CD14-positive monocyte (primary cell): Measurements from ENCODE around the gene WDR19. TPM values are rescaled to one million over a fixed set of nuclear protein-coding genes. Genes with fewer than 3 reads are reported as not detected.

Experiments
- DNase-seq, 3 donors: peaks; one replicate each; pipeline ENCODE4 v3.0.0-alpha.2; 2011 to 2022
- H2AFZ ChIP-seq: 2 replicates; pipeline ENCODE4 v1.6.0; 2012; ENCODE audit warnings: mild to moderate bottlenecking, low read depth, low read length, inconsistent platforms; ENCODE audit not compliant: insufficient read depth, poor library complexity, severe bottlenecking
- H3K27ac ChIP-seq, 2 donors: 1 replicate in 1 of 2; 2 replicates in 1 of 2; pipeline ENCODE4 v1.5.1; 2012 to 2013; ENCODE audit warnings: low read length in 2 of 2, control low read depth in 1 of 2, inconsistent platforms in 1 of 2, low read depth in 1 of 2, mild to moderate bottlenecking in 1 of 2
- H3K27me3 ChIP-seq, 2 donors: one replicate each; pipeline versions ENCODE4 v1.6.0 to v1.6.1; 2011 to 2013; ENCODE audit warnings: low read length in 2 of 2; ENCODE audit not compliant: control insufficient read depth in 2 of 2, insufficient read depth in 2 of 2
- H3K36me3 ChIP-seq, 2 donors: replicated peaks in 1 of 2; 1 replicate in 1 of 2; 2 replicates in 1 of 2; pipeline versions ENCODE4 v1.5.1 to v1.6.1; 2012 to 2013; ENCODE audit warnings: low read length in 2 of 2, control low read depth in 1 of 2, inconsistent platforms in 1 of 2, mild to moderate bottlenecking in 1 of 2; ENCODE audit not compliant: insufficient read depth in 2 of 2, control insufficient read depth in 1 of 2
- H3K4me1 ChIP-seq, 2 donors: 1 replicate in 1 of 2; 2 replicates in 1 of 2; pipeline versions ENCODE4 v1.5.1 to v1.6.1; 2012 to 2013; ENCODE audit warnings: low read length in 2 of 2, control low read depth in 1 of 2, inconsistent platforms in 1 of 2, mild to moderate bottlenecking in 1 of 2, moderate library complexity in 1 of 2; ENCODE audit not compliant: insufficient read depth in 2 of 2, control insufficient read depth in 1 of 2
- H3K4me2 ChIP-seq: replicated peaks from 2 replicates; pipeline ENCODE3; 2012; ENCODE audit warnings: low read length, moderate library complexity, mild to moderate bottlenecking; ENCODE audit not compliant: poor library complexity, severe bottlenecking; ENCODE audit errors: extremely low read depth
- H3K4me3 ChIP-seq, 3 experiments: fragments of 200-600 bp in 1 of 3; sonication (generic) in 1 of 3; replicated peaks in 1 of 3; 1 replicate in 2 of 3; 2 replicates in 1 of 3; pipeline ENCODE4 v1.5.1; 2011 to 2013; ENCODE audit warnings: low read length in 3 of 3, mild to moderate bottlenecking in 3 of 3, control low read depth in 2 of 3, low read depth in 2 of 3, inconsistent platforms in 1 of 3, moderate library complexity in 1 of 3
- H3K79me2 ChIP-seq: 2 replicates; pipeline ENCODE4 v1.6.0; 2012; ENCODE audit warnings: mild to moderate bottlenecking, control low read depth, inconsistent platforms, low read length, moderate library complexity; ENCODE audit not compliant: insufficient read depth
- H3K9ac ChIP-seq: 2 replicates; pipeline ENCODE4 v1.6.0; 2017; ENCODE audit warnings: low read length, mild to moderate bottlenecking; ENCODE audit not compliant: insufficient read depth, poor library complexity, severe bottlenecking
- H3K9me3 ChIP-seq, 2 donors: replicated peaks in 1 of 2; 1 replicate in 1 of 2; 2 replicates in 1 of 2; pipeline versions ENCODE4 v1.5.1 to v1.6.1; 2012 to 2013; ENCODE audit warnings: low read length in 2 of 2, control low read depth in 1 of 2; ENCODE audit not compliant: control insufficient read depth in 1 of 2, insufficient read depth in 1 of 2
- H4K20me1 ChIP-seq: 2 replicates; pipeline ENCODE4 v1.6.0; 2012; ENCODE audit warnings: mild to moderate bottlenecking, low read length, control low read depth, moderate library complexity; ENCODE audit not compliant: insufficient read depth
- H3K27ac Mint-ChIP-seq, 7 donors: one replicate each; pipeline ENCODE4 v1.8.0; 2020; ENCODE audit warnings: mild to moderate bottlenecking in 7 of 7, mixed read lengths in 7 of 7, moderate library complexity in 6 of 7, inconsistent platforms in 2 of 7
- H3K27me3 Mint-ChIP-seq, 3 donors: one replicate each; pipeline ENCODE4 v1.8.0; 2021 to 2022; ENCODE audit warnings: low read depth in 3 of 3, mild to moderate bottlenecking in 3 of 3, mixed read lengths in 3 of 3, moderate library complexity in 3 of 3, inconsistent platforms in 1 of 3
- H3K36me3 Mint-ChIP-seq, 2 donors: one replicate each; pipeline ENCODE4 v1.8.0; 2020; ENCODE audit warnings: mixed read lengths in 2 of 2, inconsistent platforms in 1 of 2, mild to moderate bottlenecking in 1 of 2
- H3K4me1 Mint-ChIP-seq: one replicate; pipeline ENCODE4 v1.8.0; 2020; ENCODE audit warnings: mild to moderate bottlenecking, mixed read lengths
- H3K4me3 Mint-ChIP-seq, 2 donors: one replicate each; pipeline ENCODE4 v1.8.0; 2020; ENCODE audit warnings: mild to moderate bottlenecking in 2 of 2, mixed read lengths in 2 of 2, moderate library complexity in 1 of 2
- H3K9me3 Mint-ChIP-seq, 7 donors: one replicate each; pipeline ENCODE4 v1.8.0; 2020 to 2022; ENCODE audit warnings: mixed read lengths in 7 of 7, mild to moderate bottlenecking in 6 of 7, moderate library complexity in 6 of 7, inconsistent platforms in 2 of 7
- WGBS: methylation state at CpG from one replicate; pipeline ENCODE4 v1.1.5; 2013; ENCODE audit warnings: missing lambda C conversion rate; ENCODE audit not compliant: insufficient coverage; 5-methylcytosine and 5-hydroxymethylcytosine counted together
- intact Hi-C, 2 donors: fragments of 100-400 bp; cut with micrococcal nuclease; formaldehyde crosslinking; loops; one replicate each; pipeline versions ENCODE4 v1.15.0 to v1.15.1; 2023
- polyA plus RNA-seq, 3 donors: library from polyadenylated mRNA; depleted of rRNA in 1 of 3; unstranded in 2 of 3; stranded (reverse) in 1 of 3; fragments of 300-500 nt in 2 of 3; fragments of >200 nt in 1 of 3; fragmentation: Illumina TruSeq in 2 of 3; gene quantifications; 1 replicate in 2 of 3; 2 replicates in 1 of 3; pipeline ENCODE4 v1.2.3, GENCODE V29; 2012 to 2021
- TF ChIP-seq, protein P1 (sequence below): fragments of 200-600 bp; IDR thresholded peaks from one replicate; pipeline ENCODE4 v1.8.0; 2022; ENCODE audit warnings: antibody characterized with exemption, mild to moderate bottlenecking

The WDR19 gene
- polyA plus RNA-seq, 3 donors, result 1.7 to 11.4 (median 2.0) TPM

DNA sequence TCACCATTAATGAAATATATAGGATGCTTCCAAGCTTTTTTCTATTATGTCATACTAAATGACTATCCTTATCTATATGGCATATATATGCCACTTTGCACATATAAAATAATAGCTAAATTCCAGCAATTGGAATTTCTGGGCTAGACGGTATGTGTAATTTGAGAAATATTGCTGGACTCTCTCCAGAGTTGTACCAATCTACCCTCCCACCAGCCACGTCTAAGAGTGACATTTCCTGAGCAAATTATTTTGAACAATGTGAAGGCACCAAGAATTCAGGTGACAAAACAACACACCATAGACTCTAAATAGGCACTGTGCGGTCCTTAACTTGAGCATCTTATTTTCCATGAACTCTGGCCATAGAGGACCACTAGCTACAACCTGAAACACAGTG is 121.5 kb downstream of the WDR19 start:
- H3K9ac ChIP-seq, result no peak overlapping the region
- no peaks in the 10 kb centered on the region for H3K27me3 ChIP-seq
- H2AFZ ChIP-seq, result no peak overlapping the region
- intact Hi-C loops, result no loop called here
- H3K4me1 Mint-ChIP-seq, result no peaks in the 10 kb centered on the region
- no peak overlapping the region for H3K4me3 Mint-ChIP-seq
- no peak overlapping the region for H3K27ac Mint-ChIP-seq
- DNase-seq, result no peak
- no peaks in the 10 kb centered on the region for H3K79me2 ChIP-seq
- no peak overlapping the region for H3K4me3 ChIP-seq
- no peaks in the 10 kb centered on the region for H4K20me1 ChIP-seq
- WGBS, result 100% methylated on average over 1 of the region's 3 CpGs
- H3K27ac ChIP-seq, result no peak overlapping the region
- no peak overlapping the region for H3K4me2 ChIP-seq
- H3K9me3 Mint-ChIP-seq, result peaks cover 0 to 8% (median 0%) of the 10 kb centered on the region in 7 donors
- H3K9me3 ChIP-seq, result no peaks in the 10 kb centered on the region
- H3K36me3 Mint-ChIP-seq, result peaks cover 76 to 89% of the 10 kb centered on the region in 2 donors
- H3K4me1 ChIP-seq, result no peaks in the 10 kb centered on the region
- H3K36me3 ChIP-seq, result peaks cover 75 to 96% of the 10 kb centered on the region in 2 donors
- H3K27me3 Mint-ChIP-seq, result no peaks in the 10 kb centered on the region
- TF ChIP-seq, protein P1, sequence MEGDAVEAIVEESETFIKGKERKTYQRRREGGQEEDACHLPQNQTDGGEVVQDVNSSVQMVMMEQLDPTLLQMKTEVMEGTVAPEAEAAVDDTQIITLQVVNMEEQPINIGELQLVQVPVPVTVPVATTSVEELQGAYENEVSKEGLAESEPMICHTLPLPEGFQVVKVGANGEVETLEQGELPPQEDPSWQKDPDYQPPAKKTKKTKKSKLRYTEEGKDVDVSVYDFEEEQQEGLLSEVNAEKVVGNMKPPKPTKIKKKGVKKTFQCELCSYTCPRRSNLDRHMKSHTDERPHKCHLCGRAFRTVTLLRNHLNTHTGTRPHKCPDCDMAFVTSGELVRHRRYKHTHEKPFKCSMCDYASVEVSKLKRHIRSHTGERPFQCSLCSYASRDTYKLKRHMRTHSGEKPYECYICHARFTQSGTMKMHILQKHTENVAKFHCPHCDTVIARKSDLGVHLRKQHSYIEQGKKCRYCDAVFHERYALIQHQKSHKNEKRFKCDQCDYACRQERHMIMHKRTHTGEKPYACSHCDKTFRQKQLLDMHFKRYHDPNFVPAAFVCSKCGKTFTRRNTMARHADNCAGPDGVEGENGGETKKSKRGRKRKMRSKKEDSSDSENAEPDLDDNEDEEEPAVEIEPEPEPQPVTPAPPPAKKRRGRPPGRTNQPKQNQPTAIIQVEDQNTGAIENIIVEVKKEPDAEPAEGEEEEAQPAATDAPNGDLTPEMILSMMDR, result no peak

DNA sequence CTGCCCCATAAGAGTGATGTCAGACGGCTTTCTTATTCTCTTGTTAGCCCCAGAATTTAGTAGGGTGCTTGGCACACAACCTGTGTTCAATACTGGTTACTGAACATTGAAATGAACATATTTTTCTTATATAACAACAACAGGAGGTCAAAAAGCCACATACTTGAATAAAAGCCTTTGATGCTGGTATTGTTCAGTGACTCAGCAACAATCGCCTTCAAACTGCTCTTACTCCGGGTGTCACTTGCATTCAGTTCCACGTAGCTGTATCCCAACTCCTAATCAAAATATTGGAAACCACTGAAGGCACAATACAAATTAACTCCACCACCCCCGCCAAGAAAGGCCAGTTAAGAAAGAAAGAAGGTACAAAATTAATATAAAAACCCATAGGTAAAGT is 122.3 kb downstream of the WDR19 start:
- Mint-ChIP-seq H3K27me3 (no peaks in the 10 kb centered on the region), H3K4me3 (no peak overlapping the region), H3K27ac (peak overlapping the region in 1 of 7 donors; percentile 28), H3K36me3 (peaks cover 75 to 88% of the 10 kb centered on the region in 2 donors), H3K9me3 (peaks cover 0 to 4% (median 0%) of the 10 kb centered on the region in 7 donors), H3K4me1 (no peaks in the 10 kb centered on the region)
- no peak overlapping the region for H3K4me3 ChIP-seq
- no peaks in the 10 kb centered on the region for H3K79me2 ChIP-seq
- intact Hi-C loops, result no loop called here
- H3K4me2 ChIP-seq, result no peak overlapping the region
- no peak for DNase-seq
- no peaks in the 10 kb centered on the region for H4K20me1 ChIP-seq
- H3K36me3 ChIP-seq, result peaks cover 75 to 96% of the 10 kb centered on the region in 2 donors
- TF ChIP-seq, protein P1, result no peak
- H3K9ac ChIP-seq, result no peak overlapping the region
- no peaks in the 10 kb centered on the region for H3K27me3 ChIP-seq
- H2AFZ ChIP-seq, result no peak overlapping the region
- no CpG with 5 or more reads among the region's 5 CpGs for WGBS
- H3K9me3 ChIP-seq, result no peaks in the 10 kb centered on the region
- H3K4me1 ChIP-seq, result no peaks in the 10 kb centered on the region
- H3K27ac ChIP-seq, result no peak overlapping the region
